ES-I3 (cell line): ENCODE data around the gene SH3RF3.
"Not testable (repeated sequence)": the region's sequence is repeated elsewhere in the genome, so short reads cannot be mapped to it uniquely, and the experiment has no call there.

Experiments
- H3K36me3 ChIP-seq: 2 replicates; pipeline ENCODE4 v1.6.1; 2013; ENCODE audit warnings: mild to moderate bottlenecking, low read length, control low read depth, moderate library complexity; ENCODE audit not compliant: insufficient read depth
- H3K4me1 ChIP-seq: 2 replicates; pipeline ENCODE4 v1.6.1; 2013; ENCODE audit warnings: mild to moderate bottlenecking, control low read depth, low read length; ENCODE audit not compliant: insufficient read depth
- H3K9ac ChIP-seq: 2 replicates; pipeline ENCODE4 v1.6.1; 2013; ENCODE audit warnings: low read depth, mild to moderate bottlenecking, low read length, moderate library complexity
- H3K9me3 ChIP-seq: 2 replicates; pipeline ENCODE4 v1.6.1; 2013; ENCODE audit warnings: mild to moderate bottlenecking, low read length, moderate library complexity; ENCODE audit not compliant: control insufficient read depth, insufficient read depth

SH3RF3 gene

GRCh38 chr2:109531896-109532727 is 403.1 kb downstream of the SH3RF3 start:
- Histone ChIP-seq H3K4me1 (no peaks in the 10 kb centered on the region), H3K9ac (no peak overlapping the region), H3K36me3 (no peaks in the 10 kb centered on the region), H3K9me3 (peaks cover 3% of the 10 kb centered on the region)

GRCh38 chr2:109532728-109533076 is 403.7 kb downstream of the SH3RF3 start:
- no peaks in the 10 kb centered on the region for H3K36me3 ChIP-seq
- H3K4me1 ChIP-seq, result no peaks in the 10 kb centered on the region
- H3K9me3 ChIP-seq, result peaks cover 3% of the 10 kb centered on the region
- H3K9ac ChIP-seq, result no peak overlapping the region

- Histone ChIP-seq H3K36me3 (no peaks in the 10 kb centered on the region), H3K4me1 (no peaks in the 10 kb centered on the region)
These were observed 404.8 kb downstream of the SH3RF3 start for GRCh38 chr2:109533823-109534222.

GRCh38 chr2:109535217-109535946 is 406.4 kb downstream of the SH3RF3 start:
- H3K36me3 ChIP-seq, result no peaks in the 10 kb centered on the region
- H3K4me1 ChIP-seq, result no peaks in the 10 kb centered on the region

More at GRCh38 chr2:109533823-109534222, 404.8 kb downstream of the SH3RF3 start:
- H3K9me3 ChIP-seq, result peaks cover 3% of the 10 kb centered on the region
- H3K9ac ChIP-seq, result no peak overlapping the region

GRCh38 chr2:109536556-109536955 is 407.6 kb downstream of the SH3RF3 start:
- H3K4me1 ChIP-seq, H3K36me3 ChIP-seq, H3K9ac ChIP-seq, H3K9me3 ChIP-seq: not testable (repeated sequence)

More at GRCh38 chr2:109535217-109535946, 406.4 kb downstream of the SH3RF3 start:
- H3K9ac ChIP-seq, result no peak overlapping the region
- H3K9me3 ChIP-seq, result peaks cover 3% of the 10 kb centered on the region

GRCh38 chr2:109537565-109538222 is 408.7 kb downstream of the SH3RF3 start:
- Histone ChIP-seq H3K9ac (no peak overlapping the region), H3K4me1 (no peaks in the 10 kb centered on the region), H3K9me3 (peaks cover 3% of the 10 kb centered on the region), H3K36me3 (no peaks in the 10 kb centered on the region)

- Histone ChIP-seq H3K9ac (no peak overlapping the region), H3K9me3 (peaks cover 3% of the 10 kb centered on the region), H3K36me3 (no peaks in the 10 kb centered on the region), H3K4me1 (no peaks in the 10 kb centered on the region)
These were observed 409.5 kb downstream of the SH3RF3 start for GRCh38 chr2:109538546-109538945.

- Histone ChIP-seq H3K9ac (no peak overlapping the region), H3K4me1 (no peaks in the 10 kb centered on the region), H3K36me3 (no peaks in the 10 kb centered on the region; the same call in 1 of the 2 replicates), H3K9me3 (no peaks in the 10 kb centered on the region)
These were observed 413.4 kb downstream of the SH3RF3 start for GRCh38 chr2:109542384-109542783.

GRCh38 chr2:109545828-109546713 is 417.1 kb downstream of the SH3RF3 start:
- Histone ChIP-seq H3K36me3 (no peaks in the 10 kb centered on the region; the same call in 1 of the 2 replicates), H3K9ac (no peak overlapping the region), H3K4me1 (no peaks in the 10 kb centered on the region), H3K9me3 (no peaks in the 10 kb centered on the region)

GRCh38 chr2:109547280-109547679 is 418.3 kb downstream of the SH3RF3 start:
- no peak overlapping the region for H3K9ac ChIP-seq
- H3K4me1 ChIP-seq, result no peaks in the 10 kb centered on the region
- H3K36me3 ChIP-seq, result peaks cover 5% of the 10 kb centered on the region
- H3K9me3 ChIP-seq, result peaks cover 2% of the 10 kb centered on the region; the same call in 1 of the 2 replicates

GRCh38 chr2:109549016-109549590 is 420.1 kb downstream of the SH3RF3 start:
- H3K9ac ChIP-seq, result no peak overlapping the region
- H3K9me3 ChIP-seq, result peaks cover 3% of the 10 kb centered on the region; the same call in 1 of the 2 replicates
- peaks cover 6% of the 10 kb centered on the region for H3K36me3 ChIP-seq
- H3K4me1 ChIP-seq, result no peaks in the 10 kb centered on the region
